HG02642 (cell line): ENCODE measurements around the gene KPNB1.

Source experiments
- ATAC-seq: cut with Tn5 transposase; IDR thresholded peaks from one replicate; pipeline ENCODE4 v1.9.1; 2021; ENCODE audit warnings: mild to moderate bottlenecking; ENCODE audit not compliant: unreplicated experiment, poor library complexity

Gene KPNB1

GRCh38 chr17:47649153-47649971 lies at the start of gene KPNB1:
TSS of gene KPNB1 (plus strand) at chr17:47649919. CDS start at chr17:47650245, 326 bp downstream.
- peak; percentile 87 for ATAC-seq

DNA sequence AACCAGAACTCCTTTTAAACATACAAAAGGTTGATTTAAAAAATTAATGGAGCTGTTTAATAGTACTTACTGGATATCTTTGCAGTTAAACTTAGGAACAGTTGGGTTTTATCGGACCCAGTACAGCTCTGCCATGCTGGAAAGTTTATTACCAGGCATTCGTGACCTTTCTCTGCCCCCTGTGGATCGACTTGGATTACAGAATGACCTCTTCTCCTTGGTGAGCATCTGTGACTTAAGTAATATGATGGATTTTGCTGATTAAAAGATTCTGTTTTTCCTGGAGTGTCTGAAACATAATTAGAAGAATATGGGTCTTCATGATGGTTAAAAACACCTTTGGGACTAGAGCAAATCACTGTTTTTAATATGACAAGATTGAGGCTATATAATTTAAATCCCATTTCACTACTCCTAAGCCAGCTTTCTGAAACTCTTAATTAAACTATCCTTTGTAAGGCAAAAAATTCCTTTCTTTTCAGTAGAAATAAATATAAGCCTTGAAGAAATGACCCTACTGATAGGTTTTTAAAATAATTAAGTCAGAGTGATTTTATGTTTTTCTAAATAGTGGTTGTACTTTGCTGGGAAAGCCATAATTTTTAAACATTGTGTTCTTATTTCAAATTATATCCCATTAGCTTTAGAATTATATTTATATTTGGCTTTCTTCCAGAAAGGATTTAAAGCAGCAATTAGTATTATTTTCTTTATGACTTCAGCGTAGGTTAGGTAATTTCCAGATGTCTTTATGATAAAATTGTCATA lies 45.7 kb upstream of the KPNB1 start:
- ATAC-seq, result no peak

DNA sequence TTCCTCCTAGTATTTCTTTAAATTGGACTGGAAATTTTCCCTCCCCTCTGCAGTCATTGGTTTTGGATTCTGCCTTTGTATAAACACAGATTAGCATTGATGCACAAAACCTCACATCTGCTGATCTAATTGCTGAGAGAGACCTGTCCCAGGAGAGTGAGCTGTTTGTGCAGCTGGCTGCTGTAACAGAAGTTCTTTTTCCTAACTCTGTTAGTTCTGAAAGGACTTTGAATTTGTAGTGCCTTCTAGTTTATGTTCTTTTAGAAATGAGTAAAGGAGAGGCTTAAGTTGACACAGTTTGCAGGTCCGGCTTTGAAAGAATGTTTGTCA lies 45.2 kb upstream of the KPNB1 start:
- no peak for ATAC-seq

DNA sequence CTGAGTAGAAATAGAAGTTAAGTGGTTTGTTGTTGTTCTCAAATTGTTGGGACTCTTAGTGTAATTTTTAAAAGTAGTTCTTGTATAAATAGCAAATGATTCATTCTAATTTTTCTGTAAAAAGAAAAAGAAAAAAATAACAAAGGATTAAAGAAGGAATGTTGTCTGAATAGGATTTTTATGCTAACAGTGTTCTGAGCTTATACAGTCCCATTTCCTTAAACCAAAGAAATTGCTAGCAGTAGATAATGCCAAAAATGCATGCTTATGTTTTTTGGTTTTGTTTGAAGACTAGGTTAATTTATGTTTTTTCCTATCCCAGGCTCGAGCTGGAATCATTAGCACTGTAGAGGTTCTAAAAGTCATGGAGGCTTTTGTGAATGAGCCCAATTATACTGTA lies 44.7 kb upstream of the KPNB1 start:
- no peak for ATAC-seq

GRCh38 chr17:47607481-47607880 lies 42.2 kb upstream of the KPNB1 start:
- no peak for ATAC-seq

- no peak for ATAC-seq
Observed at GRCh38 chr17:47611372-47612350, 38.1 kb upstream of the KPNB1 start.

GRCh38 chr17:47615766-47616424 lies 33.8 kb upstream of the KPNB1 start:
- ATAC-seq, result no peak

DNA sequence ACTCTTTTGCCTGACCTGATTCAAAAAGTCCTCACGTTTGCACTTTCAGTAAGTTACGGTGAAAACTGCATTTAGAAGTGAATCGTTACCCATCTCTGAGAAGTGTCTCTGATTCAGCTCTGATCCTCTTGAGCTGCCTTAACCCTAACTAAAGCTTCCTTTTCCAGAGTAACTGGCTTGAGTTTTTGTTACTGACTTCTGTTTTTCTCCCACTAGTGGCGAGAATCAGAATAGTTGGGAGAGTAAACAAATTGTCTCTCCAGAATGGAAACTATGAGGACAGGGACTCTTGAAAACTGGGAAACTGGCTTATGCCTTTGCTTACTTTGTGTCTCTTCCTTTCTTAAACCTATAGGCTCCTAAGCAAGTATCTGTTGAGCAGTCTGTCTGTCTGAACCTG lies 31.3 kb upstream of the KPNB1 start:
- no peak for ATAC-seq

DNA sequence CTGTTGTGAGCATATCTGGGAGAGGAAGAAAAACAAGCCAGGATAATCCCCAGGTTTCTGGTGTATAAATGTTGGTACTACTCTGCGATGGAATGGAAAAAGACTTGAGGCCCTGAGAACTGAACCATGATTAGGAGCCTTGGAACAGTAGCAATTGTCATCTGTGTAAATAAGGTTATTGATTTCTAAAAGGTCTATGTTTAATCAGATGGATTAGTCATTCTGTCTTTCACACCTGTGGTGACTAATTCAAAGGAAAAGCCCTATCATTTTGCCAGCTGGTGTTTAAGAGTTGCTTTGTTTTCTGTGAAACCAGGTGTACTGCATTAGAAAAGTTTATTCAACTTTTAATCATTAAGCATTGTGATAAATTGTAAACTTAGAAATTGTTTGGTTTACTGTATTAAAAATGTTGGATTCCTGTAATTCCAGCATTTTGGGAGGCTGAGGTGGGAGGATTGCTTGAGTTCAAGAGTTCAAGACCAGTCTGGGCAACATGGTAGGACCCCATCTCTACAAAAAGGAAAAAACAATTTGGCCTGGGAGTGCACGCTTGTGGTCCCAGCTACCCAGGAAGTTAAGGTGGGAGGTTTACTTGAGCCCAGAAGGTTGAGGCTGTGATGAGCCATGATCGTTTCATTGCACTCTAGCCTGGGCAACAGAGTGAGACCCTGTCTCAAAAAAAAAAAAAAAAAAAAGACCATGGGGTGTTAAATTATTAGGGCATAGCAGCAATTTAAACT lies 29.0 kb upstream of the KPNB1 start:
- ATAC-seq, result no peak

- no peak for ATAC-seq
Observed at GRCh38 chr17:47621293-47622179, 28.2 kb upstream of the KPNB1 start.

DNA sequence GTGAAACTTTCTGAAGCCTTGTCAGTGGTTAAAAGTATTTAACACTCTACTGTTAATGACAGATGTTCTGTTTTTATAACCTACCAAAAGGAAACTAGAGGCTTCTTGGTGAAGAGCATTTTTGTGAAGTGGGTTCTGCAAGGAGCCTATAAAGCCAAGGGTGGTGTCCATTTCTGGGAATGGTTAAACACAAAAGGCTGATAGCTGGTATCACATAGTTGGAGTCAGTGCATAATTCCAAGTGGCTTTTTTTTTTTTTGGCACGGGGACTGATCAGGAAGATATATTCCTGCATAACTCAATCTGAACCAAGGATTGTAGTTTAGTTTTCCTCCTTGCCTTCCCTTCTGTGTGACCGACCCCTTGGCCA lies 27.6 kb upstream of the KPNB1 start:
- ATAC-seq, result no peak

- no peak for ATAC-seq
Observed at GRCh38 chr17:47624727-47625068, 25.0 kb upstream of the KPNB1 start.

DNA sequence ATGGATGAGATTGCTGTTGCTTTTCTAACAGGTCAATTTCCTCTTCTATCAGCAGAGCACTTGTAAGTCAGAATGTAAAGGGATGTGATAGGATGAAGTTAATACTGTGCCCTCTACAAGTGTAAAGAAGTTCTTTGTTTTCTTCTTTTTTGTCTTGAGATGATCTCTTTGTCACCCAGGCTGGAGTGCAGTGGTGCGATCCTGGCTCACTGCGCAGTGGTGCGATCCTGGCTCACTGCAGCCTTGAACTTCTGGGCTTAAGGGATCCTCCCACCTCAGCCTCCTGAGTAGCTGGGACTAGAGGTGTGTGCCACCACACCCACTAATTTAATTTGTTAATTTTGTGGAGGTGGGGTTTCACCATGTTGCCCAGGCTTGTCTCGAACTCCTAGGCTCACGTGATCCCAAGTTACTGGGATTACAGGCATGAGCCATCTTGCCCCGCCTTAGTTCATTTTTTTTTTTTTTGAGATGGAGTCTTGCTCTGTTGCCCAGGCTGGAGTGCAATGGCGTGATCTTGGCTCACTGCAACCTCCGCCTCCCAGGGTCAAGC lies 21.6 kb upstream of the KPNB1 start:
- no peak for ATAC-seq

- no peak for ATAC-seq
Observed at GRCh38 chr17:47629826-47630225, 19.9 kb upstream of the KPNB1 start.

GRCh38 chr17:47630614-47631013 lies 19.1 kb upstream of the KPNB1 start:
- ATAC-seq, result no peak

DNA sequence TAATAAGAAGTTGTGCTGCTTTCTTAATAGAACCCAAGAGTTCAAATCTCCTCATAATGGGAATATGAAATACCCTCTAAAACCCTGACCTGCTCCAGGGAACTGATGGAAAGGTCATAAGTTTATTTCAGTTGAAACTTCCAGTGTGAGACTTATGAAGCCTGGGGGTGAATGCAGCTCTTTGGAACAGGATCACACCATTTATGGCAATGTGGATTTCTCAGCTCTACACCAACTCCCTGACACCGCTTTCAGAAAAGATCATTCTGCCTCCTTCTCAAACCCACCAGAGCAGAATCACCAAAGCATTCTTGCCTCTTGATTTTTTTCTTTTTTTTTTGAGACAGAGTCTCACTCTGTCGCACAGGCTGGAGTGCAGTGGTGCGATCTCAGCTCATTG lies 16.7 kb upstream of the KPNB1 start:
- ATAC-seq, result no peak

- ATAC-seq, result no peak
Observed at GRCh38 chr17:47633996-47634395, 15.7 kb upstream of the KPNB1 start.

DNA sequence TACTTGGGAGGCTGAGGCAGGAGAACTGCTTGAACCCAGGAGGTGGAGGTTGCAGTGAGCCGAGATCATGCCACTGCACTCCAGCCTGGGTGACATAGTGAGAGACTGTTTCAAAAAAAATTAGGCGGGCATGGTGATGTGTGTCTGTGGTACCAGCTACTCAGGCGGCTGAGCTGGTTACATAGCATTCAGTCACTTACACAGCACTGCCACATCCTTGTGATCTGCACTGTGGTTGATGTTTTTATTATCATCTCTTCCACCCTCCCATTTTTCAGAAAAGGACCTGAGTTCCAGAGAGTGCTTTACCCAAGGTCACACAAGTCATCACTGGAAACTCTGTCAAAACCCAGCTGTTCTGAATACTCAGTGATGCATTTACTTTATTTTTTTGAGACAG lies 14.8 kb upstream of the KPNB1 start:
- ATAC-seq, result no peak
